Stimulated activated CD4-positive, alpha-beta T cell treated with anti-CD3 and anti-CD28 coated beads, TNF-alpha, amount 100 ng/mL, for 24 hours (primary cell): Measurements from ENCODE around the gene PLCXD1.
"Not testable (repeated sequence)": the region's sequence is repeated elsewhere in the genome, so short reads cannot be mapped to it uniquely, and the experiment has no call there.

Source experiments
- DNase-seq, 3 experiments: peaks; one replicate each; pipeline ENCODE4 v3.0.0-alpha.2; 2020; ENCODE audit warnings: low read depth in 3 of 3

Gene PLCXD1

GRCh38 chrX:316351-317325 is 35.5 kb downstream of the PLCXD1 start:
- no peak for DNase-seq

DNA sequence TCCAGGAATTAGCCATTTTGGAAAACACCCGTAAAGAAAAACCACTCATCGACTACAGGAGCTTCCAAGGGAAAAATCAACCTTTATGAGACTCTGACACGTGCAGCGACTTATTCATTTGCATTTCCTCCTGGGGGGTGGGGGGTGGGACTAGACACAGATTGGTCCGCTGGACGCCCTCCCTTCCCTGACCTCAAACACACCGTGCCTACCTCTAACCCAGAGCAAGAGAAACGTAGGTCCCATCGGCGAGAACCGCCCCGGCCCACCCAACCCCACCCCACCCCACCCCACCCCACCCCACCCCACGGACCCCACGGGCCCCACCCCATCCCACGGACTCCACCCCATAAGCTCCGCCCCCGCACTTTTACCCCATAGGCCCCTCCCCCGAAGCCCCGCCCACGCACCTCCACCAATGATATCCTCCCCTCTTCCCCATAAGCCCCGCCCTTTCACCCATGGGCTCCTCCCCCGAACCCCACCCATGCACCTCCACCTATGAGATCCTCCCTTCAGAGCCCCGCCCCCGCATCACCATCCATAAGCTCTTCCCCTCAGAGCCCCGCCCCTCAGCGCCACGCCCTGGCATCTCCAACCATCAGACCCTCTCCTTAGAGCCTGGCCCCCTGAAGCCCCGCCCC is 36.4 kb downstream of the PLCXD1 start:
- DNase-seq, result no peak

DNA sequence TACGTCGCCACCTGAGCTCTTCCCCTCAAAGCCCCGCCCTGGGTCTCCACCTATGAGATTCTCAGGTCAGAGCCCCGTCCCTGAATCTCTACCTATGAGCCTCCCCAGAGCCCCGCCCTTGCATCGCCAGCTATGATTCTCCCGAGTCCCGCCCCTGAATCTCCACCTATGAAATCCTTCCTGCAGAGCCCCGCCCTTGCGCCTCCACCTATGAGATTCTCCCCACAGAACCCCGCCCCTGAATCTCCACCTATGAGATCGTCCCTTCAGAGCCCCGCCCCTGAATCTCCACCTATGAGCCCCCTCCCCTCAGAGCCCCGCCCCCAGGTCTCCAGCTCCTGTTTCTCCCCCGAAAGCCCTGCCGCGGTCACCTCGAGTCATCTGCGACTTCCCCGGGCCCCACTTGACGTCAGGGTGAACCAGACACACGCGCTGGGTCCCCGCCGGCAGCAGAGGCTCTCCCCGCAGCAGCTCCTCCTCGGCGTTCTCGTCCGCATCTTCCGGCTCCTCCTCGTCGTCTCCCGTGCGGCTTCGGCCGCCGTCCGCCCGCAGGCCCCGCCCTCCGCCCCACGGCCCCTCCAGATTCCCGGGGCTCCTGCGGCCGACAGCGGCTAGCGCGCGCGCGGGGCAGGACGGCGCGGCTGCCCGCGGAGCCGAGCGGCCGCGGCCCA is 37.0 kb downstream of the PLCXD1 start:
- DNase-seq, result peak; percentile 96 to 98 (median 98)

GRCh38 chrX:318739-319578 is 37.8 kb downstream of the PLCXD1 start, which contains the start of gene GTPBP6:
Gene GTPBP6 (minus strand): TSS chrX:318796. CDS start chrX:318787, 9 bp downstream.
- DNase-seq, result peak; percentile 96 to 98 (median 97)

- no peak for DNase-seq
Measured at GRCh38 chrX:319579-320125, 38.5 kb downstream of the PLCXD1 start.

- no peak for DNase-seq
Measured at GRCh38 chrX:320126-320783, 39.1 kb downstream of the PLCXD1 start.

DNA sequence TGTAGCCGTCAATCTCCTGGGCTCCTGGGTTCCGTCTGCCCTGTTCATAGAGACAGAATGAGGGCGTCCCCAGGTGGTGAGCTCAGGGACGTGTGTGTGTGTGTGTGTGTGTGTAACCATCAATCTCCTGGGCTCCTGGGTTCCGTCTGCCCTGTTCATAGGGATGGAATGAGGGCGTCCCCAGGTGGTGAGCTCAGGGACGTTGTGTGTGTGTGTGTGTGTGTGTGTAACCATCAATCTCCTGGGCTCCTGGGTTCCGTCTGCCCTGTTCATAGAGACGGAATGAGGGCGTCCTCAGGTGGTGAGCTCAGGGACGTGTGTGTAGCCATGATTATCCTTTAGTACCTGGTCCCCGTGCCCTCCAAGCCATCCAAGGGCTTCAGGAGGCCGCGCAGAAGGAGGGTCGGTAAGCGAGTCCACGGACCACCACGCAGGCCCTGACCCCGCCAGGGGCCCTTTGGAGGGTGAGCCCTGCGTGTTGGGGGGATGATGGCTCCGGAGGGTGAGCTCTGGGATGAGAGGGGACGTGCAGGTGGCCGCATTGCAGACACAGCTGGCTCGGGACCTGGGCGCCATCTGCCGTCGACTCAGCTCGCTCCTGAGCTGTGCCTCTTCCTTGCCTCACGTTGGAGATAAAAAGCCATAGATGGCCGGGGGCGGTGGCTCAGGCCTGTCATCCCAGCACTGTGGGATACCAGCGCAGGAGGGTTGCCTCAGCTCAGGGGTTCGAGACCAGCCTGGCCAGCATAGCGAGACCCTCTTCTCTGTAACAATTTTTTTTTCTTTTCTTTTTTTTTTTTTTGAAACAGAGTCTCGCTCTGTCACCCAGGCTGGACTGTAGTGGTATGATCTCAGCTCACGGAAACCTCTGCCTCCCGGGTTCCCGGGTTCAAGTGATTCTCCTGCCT is 42.8 kb downstream of the PLCXD1 start:
- DNase-seq, result no peak

DNA sequence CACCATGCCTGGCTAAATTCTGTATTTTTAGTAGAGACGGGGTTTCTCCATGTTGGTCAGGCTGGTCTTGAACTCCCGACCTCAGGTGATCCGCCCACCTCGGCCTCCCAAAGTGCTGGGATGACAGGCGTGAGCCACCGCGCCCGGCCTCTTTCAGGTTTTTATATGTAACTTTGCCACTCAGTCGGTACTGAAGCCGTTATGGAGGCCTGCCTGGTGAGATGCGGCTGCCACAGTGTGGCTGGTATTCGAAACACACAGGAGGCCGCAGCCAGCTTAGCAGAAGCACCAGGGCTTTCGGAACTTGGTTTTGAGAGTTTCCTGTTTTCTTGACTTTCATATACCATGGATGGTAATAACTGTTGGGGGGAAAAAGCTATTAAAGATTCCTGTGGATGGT is 43.5 kb downstream of the PLCXD1 start:
- not testable (repeated sequence) for DNase-seq

DNA sequence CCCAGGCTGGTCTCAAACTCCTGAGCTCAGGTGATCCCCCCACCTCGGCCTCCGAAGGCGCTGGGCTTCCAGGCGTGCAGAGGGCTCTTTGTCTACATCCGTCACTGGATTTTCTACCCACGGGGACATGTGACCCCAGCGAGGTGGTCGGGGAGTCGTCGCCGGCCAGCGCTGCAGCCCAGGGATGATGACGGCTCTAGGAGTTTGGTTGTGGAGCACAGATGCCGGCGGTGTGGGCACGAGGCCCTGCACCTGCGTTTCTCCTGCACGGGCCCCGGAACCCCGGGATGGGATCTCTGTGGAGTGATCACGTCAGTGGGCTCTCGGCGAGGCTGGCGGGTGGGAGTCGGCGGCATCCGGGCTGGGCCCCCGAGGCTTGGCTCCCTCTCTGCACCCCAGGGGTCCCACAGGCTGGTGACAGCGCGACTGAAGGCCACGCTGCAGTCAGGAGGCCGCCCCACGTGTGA is 46.5 kb downstream of the PLCXD1 start:
- no peak for DNase-seq

DNA sequence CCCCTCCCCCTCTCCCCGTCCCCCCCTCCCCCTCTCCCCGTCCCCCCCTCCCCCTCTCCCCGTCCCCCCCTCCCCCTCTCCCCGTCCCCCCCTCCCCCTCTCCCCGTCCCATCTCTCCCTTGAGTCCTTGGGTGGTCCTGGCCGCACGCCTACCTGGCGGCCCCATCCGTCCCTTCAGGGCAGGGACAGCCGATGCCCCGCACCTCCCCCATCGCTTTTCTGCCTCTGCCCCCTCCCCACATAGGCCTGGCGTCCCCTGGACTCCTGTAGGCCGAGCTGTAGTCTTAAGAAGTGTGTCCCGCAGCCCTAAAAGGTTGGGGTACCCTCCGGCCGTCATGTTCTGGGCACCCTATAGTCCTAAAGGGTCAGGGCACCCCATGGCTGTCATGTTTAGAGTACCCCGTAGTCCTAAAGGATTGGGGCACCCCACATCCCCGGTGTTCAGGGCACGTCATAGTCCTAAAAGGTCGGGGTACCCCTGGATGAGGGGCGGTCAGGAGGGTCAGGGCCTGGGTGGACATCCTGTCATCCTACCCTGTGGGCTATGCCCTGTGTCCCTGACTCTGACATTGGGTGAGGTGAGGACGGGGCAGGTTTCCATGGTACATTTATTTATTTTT is 48.2 kb downstream of the PLCXD1 start:
- DNase-seq, result no peak

DNA sequence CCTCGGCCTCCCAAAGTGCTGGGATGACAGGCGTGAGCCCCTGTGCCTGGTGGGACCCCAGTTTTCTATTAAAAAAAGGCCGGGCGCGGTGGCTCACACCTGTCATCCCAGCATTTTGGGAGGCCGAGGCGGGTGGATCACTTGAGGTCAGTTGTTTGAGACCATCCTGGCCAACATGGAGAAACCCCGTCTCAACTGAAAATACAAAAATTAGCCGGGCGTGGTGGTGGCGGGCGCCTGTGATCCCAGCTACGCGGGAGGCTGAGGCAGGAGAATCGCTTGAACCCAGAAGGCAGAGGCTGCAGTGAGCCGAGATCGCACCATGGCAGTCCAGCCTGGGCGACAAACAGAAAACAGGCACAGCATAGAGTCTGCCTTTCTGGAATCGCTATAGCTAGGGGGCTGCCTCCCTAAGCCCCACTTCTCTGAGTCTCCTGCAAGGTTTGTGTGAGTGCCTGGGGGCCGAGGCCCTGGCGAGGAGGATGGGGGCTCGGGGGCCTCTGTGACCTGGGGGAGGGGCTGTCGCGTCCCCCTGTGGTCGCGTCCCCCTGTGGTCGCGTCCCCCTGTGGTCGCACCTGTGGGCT is 49.1 kb downstream of the PLCXD1 start:
- DNase-seq, result not testable (repeated sequence)

DNA sequence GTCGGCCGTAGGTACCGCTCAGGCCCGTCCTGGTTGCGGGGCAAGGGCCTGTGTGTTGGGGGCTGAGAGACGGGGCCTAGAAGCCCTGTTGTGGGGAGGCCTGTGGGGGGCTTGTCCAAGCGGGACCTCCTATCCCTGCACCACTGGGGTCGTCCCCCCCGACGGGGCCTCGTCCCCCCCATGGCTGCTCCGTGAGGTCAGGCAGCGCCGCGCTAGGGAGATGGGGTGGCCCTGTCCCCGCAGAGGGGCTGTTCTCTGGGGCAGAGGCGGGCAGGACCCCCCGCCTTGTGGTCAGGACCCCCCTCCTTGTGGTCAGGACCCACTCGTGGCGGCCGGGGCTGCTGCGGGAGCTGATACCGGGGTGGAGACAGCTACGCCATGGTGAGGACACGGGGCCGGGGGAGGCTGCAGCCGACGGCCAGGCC is 49.6 kb downstream of the PLCXD1 start:
- no peak for DNase-seq

DNA sequence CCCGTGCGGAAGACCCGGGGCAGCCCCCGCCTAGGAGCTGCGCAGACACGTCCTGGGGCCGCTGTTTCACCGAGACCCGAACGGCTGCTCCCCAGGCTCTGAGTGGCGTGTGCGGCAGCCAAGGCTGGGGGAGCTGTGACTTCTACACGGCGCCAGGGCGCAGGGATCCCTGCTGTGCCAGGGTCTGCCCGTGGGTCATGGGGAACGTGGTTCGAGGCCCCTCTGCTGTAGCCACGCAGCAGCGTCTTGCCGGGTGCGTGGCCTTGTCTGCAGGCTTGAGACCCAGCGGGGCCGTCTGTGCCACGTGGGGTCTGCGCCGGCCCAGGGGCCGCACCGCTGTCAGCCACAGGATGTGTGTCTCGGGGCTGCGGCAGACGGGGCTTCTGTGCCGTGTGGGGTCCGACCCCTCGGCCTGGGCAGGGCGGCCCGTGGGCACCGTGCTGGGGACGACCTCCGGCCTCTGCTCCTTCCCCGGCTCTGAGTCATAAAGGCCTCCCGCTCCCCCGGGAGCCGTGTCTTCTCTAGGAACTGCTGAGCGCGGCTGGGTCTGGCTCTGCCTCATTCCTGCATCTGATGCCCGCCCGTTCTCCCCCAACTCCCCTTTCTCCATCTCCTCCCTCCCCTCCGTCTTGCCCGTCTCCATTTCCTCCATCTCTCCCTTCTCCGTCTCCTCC is 50.1 kb downstream of the PLCXD1 start:
- no peak for DNase-seq

DNA sequence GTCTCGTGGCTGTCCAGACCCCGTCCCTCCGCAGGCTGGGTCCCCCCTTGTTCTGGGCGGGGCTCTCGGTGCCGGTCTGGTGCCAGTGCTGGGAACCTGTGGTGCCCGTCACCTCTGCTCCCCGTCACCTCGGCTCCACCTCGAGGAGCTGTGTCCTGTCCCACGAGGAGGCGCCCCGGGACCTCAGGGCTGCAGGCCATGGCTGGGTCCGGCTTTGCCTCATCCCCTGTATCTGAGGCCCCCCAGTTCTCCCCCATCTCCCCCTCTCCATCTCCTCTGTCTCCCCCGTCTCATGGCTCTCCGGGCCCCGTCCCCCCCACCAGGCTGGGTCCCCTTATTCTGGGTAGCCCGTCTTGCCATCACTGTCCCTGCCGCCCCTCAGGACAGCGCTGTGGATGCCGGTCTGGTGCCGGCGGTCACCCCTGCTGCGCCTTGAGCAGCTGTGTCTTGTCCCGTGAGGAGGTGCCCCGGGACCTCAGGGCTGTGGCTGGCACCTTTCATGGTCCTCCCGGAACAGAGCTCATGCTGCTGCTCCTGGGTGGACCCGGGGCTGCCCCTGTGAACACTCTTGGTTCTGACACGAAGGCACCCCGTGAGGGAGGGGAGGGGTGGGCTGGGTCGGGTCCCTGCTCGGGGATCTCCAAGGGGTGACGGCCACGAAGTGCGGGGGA is 50.8 kb downstream of the PLCXD1 start:
- DNase-seq, result no peak

DNA sequence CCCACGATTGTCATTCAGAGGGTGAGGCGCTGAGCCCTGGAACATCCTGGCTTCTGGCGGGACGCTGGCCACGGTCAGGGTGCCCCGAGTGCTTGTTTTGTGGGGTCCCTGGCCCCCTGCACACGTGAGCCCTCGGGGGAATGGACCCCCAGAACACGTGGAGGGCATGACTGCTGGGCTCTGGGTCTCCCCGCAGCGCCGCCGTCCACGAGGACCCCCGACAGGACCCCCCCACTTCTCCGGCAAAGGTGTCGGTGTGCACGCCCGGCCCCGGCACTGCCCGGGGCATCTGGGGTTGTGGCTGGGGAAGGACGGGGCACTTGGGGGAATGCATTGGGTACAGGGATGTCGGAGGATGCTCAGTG is 51.3 kb downstream of the PLCXD1 start:
- no peak for DNase-seq

GRCh38 chrX:332916-333610 is 51.9 kb downstream of the PLCXD1 start:
- DNase-seq, result no peak
